HL-60 (cell line): ENCODE results near the gene PPM1A.

Experiments used
- GABPA ChIP-seq: IDR thresholded peaks from 2 replicates; pipeline ENCODE4 v1.6.1; 2012; ENCODE audit warnings: low read depth
- POLR2AphosphoS5 ChIP-seq: IDR thresholded peaks from 2 replicates; pipeline ENCODE4 v1.6.1; 2012; ENCODE audit warnings: low read depth
- SPI1 ChIP-seq: IDR thresholded peaks from 2 replicates; pipeline ENCODE4 v1.6.1; 2012; ENCODE audit warnings: low read depth, mild to moderate bottlenecking, borderline replicate concordance
- TF ChIP-seq, protein P1 (sequence below): IDR thresholded peaks from one replicate; pipeline ENCODE4 v1.5.1; 2011; ENCODE audit warnings: low read length, control low read depth, inconsistent platforms; ENCODE audit not compliant: insufficient read depth
- TF ChIP-seq, protein P2 (sequence below): IDR thresholded peaks from 2 replicates; pipeline ENCODE4 v1.6.1; 2012; ENCODE audit warnings: low read depth; ENCODE audit not compliant: insufficient replicate concordance

DNA sequence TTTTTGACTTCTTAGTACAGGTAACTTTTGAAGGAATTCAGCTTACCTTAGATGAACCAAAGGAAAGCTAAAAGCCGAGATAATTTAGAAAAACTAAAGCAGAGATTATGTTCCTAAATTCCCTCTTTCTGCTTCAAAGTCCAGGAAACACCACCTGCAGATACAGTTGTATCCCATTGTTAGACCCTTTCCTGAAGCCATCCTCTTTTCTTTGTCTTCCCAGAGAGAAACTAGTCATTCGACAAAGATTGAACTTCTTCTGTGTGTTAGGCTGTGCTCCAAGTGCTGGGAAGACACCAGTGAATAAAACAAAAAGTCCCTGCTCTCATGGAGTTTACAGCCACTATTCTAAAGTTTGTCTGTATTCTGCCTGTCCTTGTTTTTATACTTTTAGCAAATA is 29.3 kb downstream of the PPM1A start:
- TF ChIP-seq, protein P1, sequence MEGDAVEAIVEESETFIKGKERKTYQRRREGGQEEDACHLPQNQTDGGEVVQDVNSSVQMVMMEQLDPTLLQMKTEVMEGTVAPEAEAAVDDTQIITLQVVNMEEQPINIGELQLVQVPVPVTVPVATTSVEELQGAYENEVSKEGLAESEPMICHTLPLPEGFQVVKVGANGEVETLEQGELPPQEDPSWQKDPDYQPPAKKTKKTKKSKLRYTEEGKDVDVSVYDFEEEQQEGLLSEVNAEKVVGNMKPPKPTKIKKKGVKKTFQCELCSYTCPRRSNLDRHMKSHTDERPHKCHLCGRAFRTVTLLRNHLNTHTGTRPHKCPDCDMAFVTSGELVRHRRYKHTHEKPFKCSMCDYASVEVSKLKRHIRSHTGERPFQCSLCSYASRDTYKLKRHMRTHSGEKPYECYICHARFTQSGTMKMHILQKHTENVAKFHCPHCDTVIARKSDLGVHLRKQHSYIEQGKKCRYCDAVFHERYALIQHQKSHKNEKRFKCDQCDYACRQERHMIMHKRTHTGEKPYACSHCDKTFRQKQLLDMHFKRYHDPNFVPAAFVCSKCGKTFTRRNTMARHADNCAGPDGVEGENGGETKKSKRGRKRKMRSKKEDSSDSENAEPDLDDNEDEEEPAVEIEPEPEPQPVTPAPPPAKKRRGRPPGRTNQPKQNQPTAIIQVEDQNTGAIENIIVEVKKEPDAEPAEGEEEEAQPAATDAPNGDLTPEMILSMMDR, result no peak
- no peak for TF ChIP-seq SPI1
- TF ChIP-seq, protein P2, sequence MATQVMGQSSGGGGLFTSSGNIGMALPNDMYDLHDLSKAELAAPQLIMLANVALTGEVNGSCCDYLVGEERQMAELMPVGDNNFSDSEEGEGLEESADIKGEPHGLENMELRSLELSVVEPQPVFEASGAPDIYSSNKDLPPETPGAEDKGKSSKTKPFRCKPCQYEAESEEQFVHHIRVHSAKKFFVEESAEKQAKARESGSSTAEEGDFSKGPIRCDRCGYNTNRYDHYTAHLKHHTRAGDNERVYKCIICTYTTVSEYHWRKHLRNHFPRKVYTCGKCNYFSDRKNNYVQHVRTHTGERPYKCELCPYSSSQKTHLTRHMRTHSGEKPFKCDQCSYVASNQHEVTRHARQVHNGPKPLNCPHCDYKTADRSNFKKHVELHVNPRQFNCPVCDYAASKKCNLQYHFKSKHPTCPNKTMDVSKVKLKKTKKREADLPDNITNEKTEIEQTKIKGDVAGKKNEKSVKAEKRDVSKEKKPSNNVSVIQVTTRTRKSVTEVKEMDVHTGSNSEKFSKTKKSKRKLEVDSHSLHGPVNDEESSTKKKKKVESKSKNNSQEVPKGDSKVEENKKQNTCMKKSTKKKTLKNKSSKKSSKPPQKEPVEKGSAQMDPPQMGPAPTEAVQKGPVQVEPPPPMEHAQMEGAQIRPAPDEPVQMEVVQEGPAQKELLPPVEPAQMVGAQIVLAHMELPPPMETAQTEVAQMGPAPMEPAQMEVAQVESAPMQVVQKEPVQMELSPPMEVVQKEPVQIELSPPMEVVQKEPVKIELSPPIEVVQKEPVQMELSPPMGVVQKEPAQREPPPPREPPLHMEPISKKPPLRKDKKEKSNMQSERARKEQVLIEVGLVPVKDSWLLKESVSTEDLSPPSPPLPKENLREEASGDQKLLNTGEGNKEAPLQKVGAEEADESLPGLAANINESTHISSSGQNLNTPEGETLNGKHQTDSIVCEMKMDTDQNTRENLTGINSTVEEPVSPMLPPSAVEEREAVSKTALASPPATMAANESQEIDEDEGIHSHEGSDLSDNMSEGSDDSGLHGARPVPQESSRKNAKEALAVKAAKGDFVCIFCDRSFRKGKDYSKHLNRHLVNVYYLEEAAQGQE, result no peak
- TF ChIP-seq POLR2AphosphoS5, result no peak
- no peak for TF ChIP-seq GABPA
